Measurements from ENCODE around the gene FNDC1.
"Not testable (repeated sequence)": the region's sequence is repeated elsewhere in the genome, so short reads cannot be mapped to it uniquely, and the experiment has no call there.

FNDC1 gene

DNA sequence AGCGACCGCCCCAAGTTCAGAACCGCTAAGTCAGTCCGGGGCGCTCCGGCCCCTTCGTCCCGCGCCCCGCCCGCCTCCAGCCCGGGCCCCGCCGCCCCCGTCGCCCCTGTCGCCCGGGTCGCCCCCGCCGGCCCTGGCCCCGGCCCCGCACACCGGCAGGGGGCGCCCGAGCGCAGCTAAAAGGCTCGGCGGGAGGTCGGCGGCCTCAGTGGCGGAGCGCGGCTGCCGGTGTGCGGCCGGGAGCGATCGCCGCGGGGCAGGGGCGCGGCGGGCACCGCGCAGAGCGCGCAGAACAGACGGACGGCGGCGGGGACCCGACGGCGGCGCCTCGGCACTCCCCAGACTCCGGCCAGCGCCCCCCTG, at the start of gene FNDC1:
Gene FNDC1, plus strand, starts transcription at position 208 of the 363 bp plus-strand sequence. CDS start 197 bp downstream, outside the sequence.
- peaks cover 30% of the 10 kb centered on the region for H3K27me3 ChIP-seq (ENCODE audit: low read depth, low read length)
- H3K4me1 ChIP-seq (ENCODE audit: control insufficient read depth in 1 of 2, insufficient read depth in 2 of 2, low read length in 2 of 2), result peaks cover 0 to 24% of the 10 kb centered on the region in 2 donors
- no peak within 1 kb of the TSS for H3K27ac ChIP-seq (ENCODE audit: low read length)
- H3K36me3 ChIP-seq (ENCODE audit: control insufficient read depth in 1 of 2, insufficient read depth in 2 of 2, low read length in 2 of 2), result no peaks in the 10 kb centered on the region
- H3K9me3 ChIP-seq (ENCODE audit: control insufficient read depth in 1 of 2, low read length in 2 of 2), result no peaks in the 10 kb centered on the region
- H3K4me3 ChIP-seq (ENCODE audit: low read depth in 1 of 2, low read length in 2 of 2), result peak within 1 kb of the TSS; percentile 34 to 64

- Histone ChIP-seq H3K27ac (ENCODE audit: low read length) (peak overlapping the region; percentile 18), H3K4me1 (ENCODE audit: control insufficient read depth in 1 of 2, insufficient read depth in 2 of 2, low read length in 2 of 2) (no peaks in the 10 kb centered on the region)
Observed at GRCh38 chr6:159119791-159120190, 49.4 kb upstream of the FNDC1 start.

GRCh38 chr6:159121486-159121885, 47.7 kb upstream of the FNDC1 start:
- Histone ChIP-seq H3K27ac (ENCODE audit: low read length) (no peak overlapping the region), H3K36me3 (ENCODE audit: control insufficient read depth in 1 of 2, insufficient read depth in 2 of 2, low read length in 2 of 2) (no peaks in the 10 kb centered on the region)

More at GRCh38 chr6:159119791-159120190, 49.4 kb upstream of the FNDC1 start:
- no peaks in the 10 kb centered on the region for H3K9me3 ChIP-seq (ENCODE audit: control insufficient read depth in 1 of 2, low read length in 2 of 2)
- no peaks in the 10 kb centered on the region for H3K27me3 ChIP-seq (ENCODE audit: low read depth, low read length)
- no peak overlapping the region for H3K4me3 ChIP-seq (ENCODE audit: low read depth in 1 of 2, low read length in 2 of 2)
- H3K36me3 ChIP-seq (ENCODE audit: control insufficient read depth in 1 of 2, insufficient read depth in 2 of 2, low read length in 2 of 2), result no peaks in the 10 kb centered on the region

DNA sequence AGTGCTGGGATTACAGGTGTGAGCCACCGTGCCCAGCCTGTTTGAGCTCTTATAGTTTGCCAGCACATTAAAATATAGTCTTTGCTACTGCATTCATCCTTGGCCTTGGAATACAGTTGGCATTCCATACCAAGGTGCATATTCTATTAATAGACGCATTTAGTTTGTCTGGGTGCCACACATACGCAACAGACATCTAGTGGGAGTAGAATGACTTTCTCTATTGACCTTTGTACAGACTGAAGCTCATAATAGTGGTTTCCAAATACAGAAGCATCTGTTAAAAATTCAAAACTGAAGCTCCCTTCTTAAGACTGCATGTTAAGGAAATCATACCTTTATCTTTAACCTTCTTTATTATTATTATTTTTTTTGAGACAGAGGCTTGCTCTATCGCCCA, 46.7 kb upstream of the FNDC1 start:
- H3K27ac ChIP-seq (ENCODE audit: low read length), result no peak overlapping the region

More at GRCh38 chr6:159121486-159121885, 47.7 kb upstream of the FNDC1 start:
- Histone ChIP-seq H3K27me3 (ENCODE audit: low read depth, low read length) (no peaks in the 10 kb centered on the region), H3K4me1 (ENCODE audit: control insufficient read depth in 1 of 2, insufficient read depth in 2 of 2, low read length in 2 of 2) (no peaks in the 10 kb centered on the region), H3K4me3 (ENCODE audit: low read depth in 1 of 2, low read length in 2 of 2) (no peak overlapping the region), H3K9me3 (ENCODE audit: control insufficient read depth in 1 of 2, low read length in 2 of 2) (no peaks in the 10 kb centered on the region)

GRCh38 chr6:159123831-159124230, 45.4 kb upstream of the FNDC1 start:
- H3K4me3 ChIP-seq (ENCODE audit: low read depth in 1 of 2, low read length in 2 of 2); H3K36me3 ChIP-seq (ENCODE audit: control insufficient read depth in 1 of 2, insufficient read depth in 2 of 2, low read length in 2 of 2); H3K9me3 ChIP-seq (ENCODE audit: control insufficient read depth in 1 of 2, low read length in 2 of 2); H3K27ac ChIP-seq (ENCODE audit: low read length); H3K4me1 ChIP-seq (ENCODE audit: control insufficient read depth in 1 of 2, insufficient read depth in 2 of 2, low read length in 2 of 2); H3K27me3 ChIP-seq (ENCODE audit: low read depth, low read length): not testable (repeated sequence)

More for the DNA sequence above, 46.7 kb upstream of the FNDC1 start:
- H3K4me1 ChIP-seq (ENCODE audit: control insufficient read depth in 1 of 2, insufficient read depth in 2 of 2, low read length in 2 of 2), result no peaks in the 10 kb centered on the region
- no peaks in the 10 kb centered on the region for H3K9me3 ChIP-seq (ENCODE audit: control insufficient read depth in 1 of 2, low read length in 2 of 2)
- H3K4me3 ChIP-seq (ENCODE audit: low read depth in 1 of 2, low read length in 2 of 2), result no peak overlapping the region
- H3K36me3 ChIP-seq (ENCODE audit: control insufficient read depth in 1 of 2, insufficient read depth in 2 of 2, low read length in 2 of 2), result no peaks in the 10 kb centered on the region
- no peaks in the 10 kb centered on the region for H3K27me3 ChIP-seq (ENCODE audit: low read depth, low read length)

DNA sequence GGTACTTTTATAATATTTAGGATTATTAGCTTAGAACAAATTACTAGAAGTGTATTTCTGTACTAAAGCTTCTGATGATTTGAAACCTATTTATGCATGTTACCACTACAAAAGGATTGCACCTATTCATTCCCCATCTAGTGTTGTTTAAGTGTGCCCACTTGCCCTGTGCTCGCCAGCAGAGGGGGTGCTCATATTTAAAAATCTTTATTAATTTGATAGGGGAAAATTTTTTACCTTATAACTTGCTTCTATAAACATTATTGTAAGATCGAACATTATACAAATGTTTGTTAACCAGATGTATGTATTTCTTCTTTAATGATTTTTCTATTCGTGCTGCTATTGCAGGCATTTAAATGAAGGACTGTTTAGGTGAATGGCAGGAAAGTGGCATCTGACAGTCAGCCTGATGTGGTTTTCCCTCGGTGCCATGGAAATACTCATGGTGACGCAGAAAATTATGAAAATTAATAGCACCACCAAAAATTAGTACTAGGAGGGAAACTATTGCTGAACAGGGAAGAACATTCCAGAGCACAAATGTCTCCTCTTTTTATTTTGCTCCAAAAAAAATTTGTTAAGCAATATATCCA, 44.1 kb upstream of the FNDC1 start:
- Histone ChIP-seq H3K27me3 (ENCODE audit: low read depth, low read length) (no peaks in the 10 kb centered on the region), H3K4me1 (ENCODE audit: control insufficient read depth in 1 of 2, insufficient read depth in 2 of 2, low read length in 2 of 2) (no peaks in the 10 kb centered on the region), H3K36me3 (ENCODE audit: control insufficient read depth in 1 of 2, insufficient read depth in 2 of 2, low read length in 2 of 2) (no peaks in the 10 kb centered on the region), H3K9me3 (ENCODE audit: control insufficient read depth in 1 of 2, low read length in 2 of 2) (no peaks in the 10 kb centered on the region), H3K27ac (ENCODE audit: low read length) (no peak overlapping the region), H3K4me3 (ENCODE audit: low read depth in 1 of 2, low read length in 2 of 2) (no peak overlapping the region)

DNA sequence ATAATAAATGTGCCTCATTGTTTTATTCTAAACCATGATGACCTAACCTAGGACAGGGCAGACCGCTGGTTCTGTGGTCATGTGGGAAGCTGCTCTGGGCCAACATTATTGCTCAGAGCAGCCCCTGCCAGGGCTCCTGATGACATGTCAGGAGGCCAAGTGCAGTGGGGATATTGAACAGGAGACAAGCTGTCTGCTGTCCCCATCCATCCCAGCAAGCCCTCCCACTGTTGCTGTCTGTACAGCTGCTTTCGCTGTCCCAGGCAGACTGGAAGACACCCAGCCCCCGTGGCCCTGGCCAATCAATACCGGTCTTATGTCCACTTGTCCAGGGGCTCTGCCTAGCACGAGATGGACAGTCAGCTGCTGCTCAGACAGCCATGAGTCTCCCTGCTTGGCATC, 43.2 kb upstream of the FNDC1 start:
- no peak overlapping the region for H3K27ac ChIP-seq (ENCODE audit: low read length)
- H3K4me3 ChIP-seq (ENCODE audit: low read depth in 1 of 2, low read length in 2 of 2), result no peak overlapping the region
- H3K36me3 ChIP-seq (ENCODE audit: control insufficient read depth in 1 of 2, insufficient read depth in 2 of 2, low read length in 2 of 2), result no peaks in the 10 kb centered on the region
- H3K4me1 ChIP-seq (ENCODE audit: control insufficient read depth in 1 of 2, insufficient read depth in 2 of 2, low read length in 2 of 2), result no peaks in the 10 kb centered on the region
- no peaks in the 10 kb centered on the region for H3K9me3 ChIP-seq (ENCODE audit: control insufficient read depth in 1 of 2, low read length in 2 of 2)
- H3K27me3 ChIP-seq (ENCODE audit: low read depth, low read length), result no peaks in the 10 kb centered on the region

DNA sequence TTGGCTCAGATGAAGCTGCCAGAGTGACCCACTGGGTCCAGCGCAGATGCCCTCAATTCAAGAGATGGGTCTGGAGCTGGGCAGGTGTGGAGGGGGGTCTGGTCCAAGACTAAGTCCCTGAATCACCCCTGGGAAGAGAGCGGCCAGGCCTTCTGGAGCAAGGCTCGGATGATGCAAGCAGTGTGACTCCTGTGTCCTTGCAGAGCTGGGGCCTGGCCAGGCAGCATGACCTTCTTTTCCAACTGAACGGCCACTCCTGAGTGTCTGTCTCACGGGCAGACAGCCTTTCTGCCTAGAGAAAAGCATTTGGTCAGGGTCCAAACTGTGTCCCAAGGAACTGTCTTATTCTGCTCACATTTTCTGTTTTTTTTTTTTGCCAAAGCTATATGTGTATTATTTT, 42.6 kb upstream of the FNDC1 start:
- Histone ChIP-seq H3K27me3 (ENCODE audit: low read depth, low read length) (no peaks in the 10 kb centered on the region), H3K27ac (ENCODE audit: low read length) (no peak overlapping the region), H3K4me3 (ENCODE audit: low read depth in 1 of 2, low read length in 2 of 2) (no peak overlapping the region), H3K36me3 (ENCODE audit: control insufficient read depth in 1 of 2, insufficient read depth in 2 of 2, low read length in 2 of 2) (no peaks in the 10 kb centered on the region), H3K9me3 (ENCODE audit: control insufficient read depth in 1 of 2, low read length in 2 of 2) (no peaks in the 10 kb centered on the region), H3K4me1 (ENCODE audit: control insufficient read depth in 1 of 2, insufficient read depth in 2 of 2, low read length in 2 of 2) (no peaks in the 10 kb centered on the region)

GRCh38 chr6:159127701-159128100, 41.5 kb upstream of the FNDC1 start:
- no peak overlapping the region for H3K27ac ChIP-seq (ENCODE audit: low read length)
- no peaks in the 10 kb centered on the region for H3K27me3 ChIP-seq (ENCODE audit: low read depth, low read length)
- H3K9me3 ChIP-seq (ENCODE audit: control insufficient read depth in 1 of 2, low read length in 2 of 2), result no peaks in the 10 kb centered on the region
- H3K4me1 ChIP-seq (ENCODE audit: control insufficient read depth in 1 of 2, insufficient read depth in 2 of 2, low read length in 2 of 2), result no peaks in the 10 kb centered on the region
- H3K36me3 ChIP-seq (ENCODE audit: control insufficient read depth in 1 of 2, insufficient read depth in 2 of 2, low read length in 2 of 2), result no peaks in the 10 kb centered on the region
- no peak overlapping the region for H3K4me3 ChIP-seq (ENCODE audit: low read depth in 1 of 2, low read length in 2 of 2)

GRCh38 chr6:159128978-159129377, 40.2 kb upstream of the FNDC1 start:
- Histone ChIP-seq H3K27me3 (ENCODE audit: low read depth, low read length) (no peaks in the 10 kb centered on the region), H3K4me1 (ENCODE audit: control insufficient read depth in 1 of 2, insufficient read depth in 2 of 2, low read length in 2 of 2) (no peaks in the 10 kb centered on the region), H3K4me3 (ENCODE audit: low read depth in 1 of 2, low read length in 2 of 2) (no peak overlapping the region), H3K36me3 (ENCODE audit: control insufficient read depth in 1 of 2, insufficient read depth in 2 of 2, low read length in 2 of 2) (no peaks in the 10 kb centered on the region), H3K27ac (ENCODE audit: low read length) (no peak overlapping the region), H3K9me3 (ENCODE audit: control insufficient read depth in 1 of 2, low read length in 2 of 2) (no peaks in the 10 kb centered on the region)

DNA sequence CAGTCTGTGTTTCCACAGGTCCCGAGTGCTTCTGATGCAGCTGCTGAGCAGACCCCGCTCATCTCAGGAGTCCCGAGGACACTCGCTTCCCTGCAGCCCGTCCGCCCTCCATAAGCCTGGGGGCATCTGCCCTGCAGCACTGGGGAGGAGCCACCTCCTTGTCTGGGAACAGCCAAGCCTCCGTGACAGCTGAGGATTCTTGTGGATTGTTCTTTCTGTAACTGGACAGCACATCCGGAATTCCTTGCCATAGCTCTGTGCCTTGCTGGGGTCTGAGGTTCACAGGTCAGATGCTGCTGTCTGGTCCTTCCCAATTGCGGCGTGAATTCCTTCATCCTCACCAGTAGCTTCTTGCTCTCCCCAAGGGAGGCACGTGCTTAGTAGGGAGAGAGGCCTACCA, 38.4 kb upstream of the FNDC1 start:
- Histone ChIP-seq H3K9me3 (ENCODE audit: control insufficient read depth in 1 of 2, low read length in 2 of 2) (no peaks in the 10 kb centered on the region), H3K4me3 (ENCODE audit: low read depth in 1 of 2, low read length in 2 of 2) (no peak overlapping the region), H3K27ac (ENCODE audit: low read length) (no peak overlapping the region), H3K27me3 (ENCODE audit: low read depth, low read length) (peaks cover 3% of the 10 kb centered on the region), H3K36me3 (ENCODE audit: control insufficient read depth in 1 of 2, insufficient read depth in 2 of 2, low read length in 2 of 2) (no peaks in the 10 kb centered on the region), H3K4me1 (ENCODE audit: control insufficient read depth in 1 of 2, insufficient read depth in 2 of 2, low read length in 2 of 2) (no peaks in the 10 kb centered on the region)

GRCh38 chr6:159131709-159132108, 37.5 kb upstream of the FNDC1 start:
- no peaks in the 10 kb centered on the region for H3K4me1 ChIP-seq (ENCODE audit: control insufficient read depth in 1 of 2, insufficient read depth in 2 of 2, low read length in 2 of 2)
- H3K9me3 ChIP-seq (ENCODE audit: control insufficient read depth in 1 of 2, low read length in 2 of 2), result no peaks in the 10 kb centered on the region
- H3K36me3 ChIP-seq (ENCODE audit: control insufficient read depth in 1 of 2, insufficient read depth in 2 of 2, low read length in 2 of 2), result no peaks in the 10 kb centered on the region
- peaks cover 3% of the 10 kb centered on the region for H3K27me3 ChIP-seq (ENCODE audit: low read depth, low read length)
- H3K27ac ChIP-seq (ENCODE audit: low read length), result no peak overlapping the region
- H3K4me3 ChIP-seq (ENCODE audit: low read depth in 1 of 2, low read length in 2 of 2), result no peak overlapping the region
